Endothelial cell (in vitro differentiated cells): ENCODE measurements around the gene KIF5C. TPM values are rescaled to one million over a fixed set of nuclear protein-coding genes. Genes with fewer than 3 reads are reported as not detected.
A peak's percentile ranks its signal among the peaks of the same experiment; 100 is the strongest.

Experiments
- DNase-seq: peaks from one replicate; pipeline ENCODE4 v3.0.0; 2021; ENCODE audit warnings: low spot score
- H3K27ac Mint-ChIP-seq: one replicate; pipeline ENCODE4 v1.8.0; 2021; ENCODE audit warnings: mixed read lengths, inconsistent platforms; ENCODE audit not compliant: unreplicated experiment
- H3K27me3 Mint-ChIP-seq: one replicate; pipeline ENCODE4 v1.8.0; 2021; ENCODE audit warnings: mild to moderate bottlenecking, moderate library complexity, mixed read lengths, inconsistent platforms; ENCODE audit not compliant: unreplicated experiment
- H3K36me3 Mint-ChIP-seq: one replicate; pipeline ENCODE4 v1.8.0; 2021; ENCODE audit warnings: mild to moderate bottlenecking, low read depth, mixed read lengths, inconsistent platforms; ENCODE audit not compliant: unreplicated experiment
- H3K4me1 Mint-ChIP-seq: one replicate; pipeline ENCODE4 v1.8.0; 2021; ENCODE audit warnings: mild to moderate bottlenecking, mixed read lengths, inconsistent platforms; ENCODE audit not compliant: unreplicated experiment
- H3K4me3 Mint-ChIP-seq: one replicate; pipeline ENCODE4 v1.8.0; 2021; ENCODE audit warnings: mild to moderate bottlenecking, mixed read lengths, inconsistent platforms; ENCODE audit not compliant: unreplicated experiment
- H3K9me3 Mint-ChIP-seq: one replicate; pipeline ENCODE4 v1.8.0; 2021; ENCODE audit warnings: mixed read lengths, inconsistent platforms; ENCODE audit not compliant: unreplicated experiment
- total RNA-seq: library from RNA; stranded (reverse); fragmentation: NEBNext Ultra II Directional; extraction: Animal tissue kit (Norgen Biotek cat#: 25700); gene quantifications from one replicate; pipeline ENCODE4 v1.2.1, GENCODE V29; 2021; ENCODE audit not compliant: unreplicated experiment
- TF ChIP-seq, protein P1 (sequence below): fragments of 200-600 bp; sonication (generic); IDR thresholded peaks from one replicate; pipeline ENCODE4 v1.5.0; 2021; ENCODE audit warnings: antibody characterized with exemption; ENCODE audit not compliant: unreplicated experiment

Gene KIF5C
- total RNA-seq, 1 donor from 2014 or later, result 50.6 TPM

DNA sequence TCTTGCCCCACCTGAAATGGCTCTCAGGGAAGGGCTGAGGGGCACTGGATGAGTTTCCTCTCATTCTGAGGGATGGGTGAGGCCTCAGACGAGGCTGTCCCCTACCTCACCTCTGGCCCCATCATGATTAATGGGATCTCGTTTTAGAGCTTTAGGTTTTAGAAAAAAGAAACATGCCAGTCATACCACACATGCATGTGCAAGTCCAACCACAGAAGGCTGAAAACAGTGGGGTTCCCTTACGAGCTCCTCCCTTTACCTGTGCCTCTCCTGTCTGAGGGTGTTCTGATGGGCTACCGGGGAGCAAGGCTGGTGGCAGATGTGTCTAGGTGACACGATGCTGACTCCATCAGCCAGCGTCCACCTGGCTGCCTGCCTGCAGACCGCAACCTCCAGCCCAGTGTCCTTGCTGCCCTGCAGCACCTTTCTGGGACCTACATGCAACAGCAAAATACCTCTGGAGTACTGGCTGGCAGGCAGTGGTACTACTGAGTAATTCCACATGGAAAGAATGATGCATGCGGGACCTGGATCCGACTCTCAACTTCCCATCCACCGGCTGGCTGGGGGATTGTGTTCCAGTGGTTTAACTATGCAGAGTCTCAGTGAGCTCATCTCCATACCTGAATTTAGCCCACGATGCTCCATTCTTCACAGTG lies 154.4 kb downstream of the KIF5C start:
- H3K27ac Mint-ChIP-seq, result no peak overlapping the region
- H3K27me3 Mint-ChIP-seq, result peaks cover 6% of the 10 kb centered on the region
- H3K4me1 Mint-ChIP-seq, result peaks cover 30% of the 10 kb centered on the region
- no peak for DNase-seq
- H3K4me3 Mint-ChIP-seq, result no peak overlapping the region
- H3K9me3 Mint-ChIP-seq, result no peaks in the 10 kb centered on the region
- TF ChIP-seq, protein P1, sequence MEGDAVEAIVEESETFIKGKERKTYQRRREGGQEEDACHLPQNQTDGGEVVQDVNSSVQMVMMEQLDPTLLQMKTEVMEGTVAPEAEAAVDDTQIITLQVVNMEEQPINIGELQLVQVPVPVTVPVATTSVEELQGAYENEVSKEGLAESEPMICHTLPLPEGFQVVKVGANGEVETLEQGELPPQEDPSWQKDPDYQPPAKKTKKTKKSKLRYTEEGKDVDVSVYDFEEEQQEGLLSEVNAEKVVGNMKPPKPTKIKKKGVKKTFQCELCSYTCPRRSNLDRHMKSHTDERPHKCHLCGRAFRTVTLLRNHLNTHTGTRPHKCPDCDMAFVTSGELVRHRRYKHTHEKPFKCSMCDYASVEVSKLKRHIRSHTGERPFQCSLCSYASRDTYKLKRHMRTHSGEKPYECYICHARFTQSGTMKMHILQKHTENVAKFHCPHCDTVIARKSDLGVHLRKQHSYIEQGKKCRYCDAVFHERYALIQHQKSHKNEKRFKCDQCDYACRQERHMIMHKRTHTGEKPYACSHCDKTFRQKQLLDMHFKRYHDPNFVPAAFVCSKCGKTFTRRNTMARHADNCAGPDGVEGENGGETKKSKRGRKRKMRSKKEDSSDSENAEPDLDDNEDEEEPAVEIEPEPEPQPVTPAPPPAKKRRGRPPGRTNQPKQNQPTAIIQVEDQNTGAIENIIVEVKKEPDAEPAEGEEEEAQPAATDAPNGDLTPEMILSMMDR, result no peak
- H3K36me3 Mint-ChIP-seq, result no peaks in the 10 kb centered on the region

GRCh38 chr2:149031396-149031795 lies 156.4 kb downstream of the KIF5C start:
- no peaks in the 10 kb centered on the region for H3K9me3 Mint-ChIP-seq
- no peaks in the 10 kb centered on the region for H3K36me3 Mint-ChIP-seq
- TF ChIP-seq, protein P1, result no peak
- peak overlapping the region; percentile 31 for H3K27ac Mint-ChIP-seq
- H3K27me3 Mint-ChIP-seq, result peaks cover 6% of the 10 kb centered on the region
- H3K4me3 Mint-ChIP-seq, result no peak overlapping the region
- DNase-seq, result no peak
- H3K4me1 Mint-ChIP-seq, result peaks cover 33% of the 10 kb centered on the region

DNA sequence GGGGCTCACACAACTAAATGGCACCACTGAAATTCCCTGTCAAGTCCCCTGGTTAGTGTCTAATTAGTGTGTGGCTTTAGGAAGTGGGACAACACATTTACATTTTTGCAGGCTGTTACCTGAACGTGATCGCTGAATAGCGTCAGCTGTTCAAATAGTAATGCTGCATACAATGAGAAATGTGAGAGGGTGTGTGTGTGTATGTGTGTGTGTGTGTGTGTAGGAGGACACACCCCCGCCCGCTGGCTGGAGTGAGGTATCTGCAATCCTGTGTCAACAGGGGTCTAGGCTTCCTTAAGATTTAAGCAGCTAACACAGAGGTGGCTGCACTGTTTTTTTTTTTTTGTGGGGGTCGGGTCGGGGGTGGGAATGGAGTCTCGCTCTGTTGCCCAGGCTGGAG lies 158.7 kb downstream of the KIF5C start:
- Mint-ChIP-seq H3K36me3 (no peaks in the 10 kb centered on the region), H3K27ac (peak overlapping the region; percentile 26), H3K4me1 (peaks cover 33% of the 10 kb centered on the region)

GRCh38 chr2:149034406-149034805 lies 159.4 kb downstream of the KIF5C start:
- Mint-ChIP-seq H3K27ac (no peak overlapping the region), H3K4me1 (peaks cover 33% of the 10 kb centered on the region), H3K36me3 (no peaks in the 10 kb centered on the region), H3K4me3 (no peak overlapping the region), H3K9me3 (no peaks in the 10 kb centered on the region), H3K27me3 (peaks cover 14% of the 10 kb centered on the region)
- no peak for DNase-seq
- TF ChIP-seq, protein P1, result no peak

More for the DNA sequence above, 158.7 kb downstream of the KIF5C start:
- Mint-ChIP-seq H3K27me3 (peaks cover 15% of the 10 kb centered on the region), H3K9me3 (no peaks in the 10 kb centered on the region), H3K4me3 (no peak overlapping the region)
- TF ChIP-seq, protein P1, result no peak
- no peak for DNase-seq

DNA sequence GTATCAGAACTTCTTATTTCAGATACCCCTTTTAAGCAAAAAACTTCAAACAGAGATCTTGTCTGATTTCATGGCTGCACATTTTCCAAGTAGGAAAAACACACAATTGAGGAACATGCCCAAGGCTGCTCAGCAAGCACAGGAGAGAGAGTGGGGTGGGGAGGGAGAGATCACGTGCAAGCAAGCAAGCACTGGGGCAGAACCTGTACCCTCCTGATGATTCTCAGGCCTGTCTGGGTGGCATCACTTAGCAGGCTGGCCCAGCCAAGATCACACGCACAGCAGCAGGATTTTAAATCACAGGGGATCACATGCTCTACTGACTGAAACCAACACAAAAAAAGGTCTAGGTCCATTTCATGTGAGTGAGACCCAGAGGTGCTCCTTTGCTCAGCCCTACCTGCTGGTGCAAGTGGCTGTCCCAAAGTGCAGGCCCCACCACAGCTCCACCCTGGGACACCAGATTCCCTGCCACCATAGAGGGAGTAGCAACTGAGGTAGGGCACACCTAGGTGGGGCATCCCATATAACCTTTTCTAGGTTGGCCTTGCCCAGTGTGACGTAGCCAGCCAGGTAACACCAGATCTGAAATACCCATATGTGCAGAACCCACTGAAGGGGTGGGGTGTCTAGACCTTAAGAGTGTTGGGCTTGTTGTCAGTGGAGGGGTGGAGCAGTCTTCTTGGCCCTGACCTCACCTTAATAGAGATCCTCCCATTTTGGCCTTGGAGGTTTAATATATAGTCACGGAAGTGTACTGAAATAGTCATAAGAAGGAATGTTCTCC lies 161.7 kb downstream of the KIF5C start:
- peak overlapping the region; percentile 61 for H3K27ac Mint-ChIP-seq
- H3K4me3 Mint-ChIP-seq, result no peak overlapping the region
- no peak for DNase-seq
- H3K27me3 Mint-ChIP-seq, result peaks cover 18% of the 10 kb centered on the region
- H3K4me1 Mint-ChIP-seq, result peaks cover 25% of the 10 kb centered on the region
- no peaks in the 10 kb centered on the region for H3K36me3 Mint-ChIP-seq
- no peaks in the 10 kb centered on the region for H3K9me3 Mint-ChIP-seq
- TF ChIP-seq, protein P1, result no peak
